Activated CD8-positive, alpha-beta T cell treated with anti-CD3 and anti-CD28 coated beads, Interleukin-2, amount 10 ng/mL, durations not matched to agents 7 days and 5 days (primary cell): ENCODE measurements around the gene SNRNP200. TPM values are rescaled to one million over a fixed set of nuclear protein-coding genes. Genes with fewer than 3 reads are reported as not detected.

ENCODE experiments used
- ATAC-seq: fragments of 150-1000 bp; cut with Tn5 transposase; one replicate; pipeline ENCODE4 v1.10.0; 2021; ENCODE audit warnings: moderate library complexity
- CTCF ChIA-PET: fragments of 350-600 bp; sonication (Branson Sonifier 250); formaldehyde crosslinking; loops from one replicate; lab custom pipeline; 2021; ENCODE audit warnings: antibody characterized with exemption; lab: Charles Lee
- POLR2A ChIA-PET: fragments of 350-600 bp; sonication (Branson Sonifier 250); formaldehyde crosslinking; loops from one replicate; lab custom pipeline; 2021; ENCODE audit warnings: antibody characterized with exemption; lab: Charles Lee
- DNase-seq: peaks from one replicate; pipeline ENCODE4 v3.0.0-alpha.2; 2020
- H3K27ac Mint-ChIP-seq: one replicate; pipeline ENCODE4 v1.8.0; 2021; ENCODE audit warnings: mild to moderate bottlenecking, mixed read lengths
- H3K27me3 Mint-ChIP-seq: one replicate; pipeline ENCODE4 v1.8.0; 2021; ENCODE audit warnings: low read depth, mixed read lengths
- H3K36me3 Mint-ChIP-seq: one replicate; pipeline ENCODE4 v1.8.0; 2021; ENCODE audit warnings: low read depth, mixed read lengths
- H3K4me1 Mint-ChIP-seq: one replicate; pipeline ENCODE4 v1.8.0; 2021; ENCODE audit warnings: low read depth, mixed read lengths
- H3K4me3 Mint-ChIP-seq: one replicate; pipeline ENCODE4 v1.8.0; 2021; ENCODE audit warnings: mild to moderate bottlenecking, mixed read lengths
- H3K9me3 Mint-ChIP-seq: one replicate; pipeline ENCODE4 v1.8.0; 2022; ENCODE audit warnings: mixed read lengths; ENCODE audit not compliant: insufficient read depth
- total RNA-seq, 2 experiments: library from RNA; stranded (reverse); gene quantifications; one replicate each; pipeline ENCODE4 v1.2.3, GENCODE V29; 2021

The SNRNP200 gene
- total RNA-seq, 2 experiments from 2014 or later: 177 to 181 TPM

- Mint-ChIP-seq H3K4me1 (peaks cover 3% of the 10 kb centered on the region), H3K9me3 (no peaks in the 10 kb centered on the region), H3K4me3 (no peak overlapping the region), H3K27me3 (no peaks in the 10 kb centered on the region), H3K36me3 (peaks cover 71% of the 10 kb centered on the region), H3K27ac (peak overlapping the region; percentile 50)
- ChIA-PET CTCF (interaction anchor here (1.0 to 1.4 kb wide), 2 partner anchors 27 to 282 kb away, joined by 3 to 5 read pairs; no protein-coding TSS in a partner anchor), POLR2A (no interaction called here)
- ATAC-seq (no peak), DNase-seq (no peak)
These were observed 30.8 kb downstream of the SNRNP200 start for GRCh38 chr2:96274355-96275056.

- Mint-ChIP-seq H3K27me3 (no peaks in the 10 kb centered on the region), H3K36me3 (peaks cover 67% of the 10 kb centered on the region), H3K4me3 (no peak overlapping the region), H3K4me1 (peaks cover 5% of the 10 kb centered on the region), H3K9me3 (no peaks in the 10 kb centered on the region), H3K27ac (no peak overlapping the region)
- no peak for ATAC-seq
- CTCF ChIA-PET: interaction anchor here (1.0 kb wide), 1 partner anchor 281 kb away, joined by 5 read pairs; no protein-coding TSS in a partner anchor
- POLR2A ChIA-PET: no interaction called here
- no peak for DNase-seq
These were observed 31.6 kb downstream of the SNRNP200 start for GRCh38 chr2:96273763-96274162.

- Mint-ChIP-seq H3K36me3 (peaks cover 66% of the 10 kb centered on the region), H3K27me3 (no peaks in the 10 kb centered on the region), H3K4me3 (no peak overlapping the region), H3K27ac (no peak overlapping the region), H3K4me1 (peaks cover 19% of the 10 kb centered on the region), H3K9me3 (no peaks in the 10 kb centered on the region)
- ChIA-PET CTCF (no interaction called here), POLR2A (no interaction called here)
- ATAC-seq (no peak), DNase-seq (no peak)
These were observed 33.4 kb downstream of the SNRNP200 start for GRCh38 chr2:96271995-96272394.

GRCh38 chr2:96267159-96267971 is 38.0 kb downstream of the SNRNP200 start:
- peak overlapping the region; percentile 97 for H3K4me3 Mint-ChIP-seq
- no peak for ATAC-seq
- POLR2A ChIA-PET: interaction anchor here (0.8 to 1.7 kb wide), 3 partner anchors 25 to 103 kb away, joined by 3 to 17 read pairs (median 4); partner anchors contain the start of gene STARD7
- no peaks in the 10 kb centered on the region for H3K9me3 Mint-ChIP-seq
- peaks cover 42% of the 10 kb centered on the region for H3K4me1 Mint-ChIP-seq
- H3K27ac Mint-ChIP-seq: peak overlapping the region; percentile 83
- peak; percentile 73 for DNase-seq
- CTCF ChIA-PET: interaction anchor here (0.6 to 4.7 kb wide), 24 partner anchors 10 to 275 kb away, joined by 3 to 34 read pairs (median 5); partner anchors contain the start of genes ADRA2B, ASTL and STARD7
- peaks cover 43% of the 10 kb centered on the region for H3K36me3 Mint-ChIP-seq
- no peaks in the 10 kb centered on the region for H3K27me3 Mint-ChIP-seq

- ATAC-seq (peak; percentile 94), DNase-seq (peak; percentile 99)
- Mint-ChIP-seq H3K9me3 (no peaks in the 10 kb centered on the region), H3K36me3 (peaks cover 42% of the 10 kb centered on the region), H3K4me1 (peaks cover 52% of the 10 kb centered on the region), H3K27ac (peak within 1 kb of the TSS; percentile 91), H3K4me3 (peak within 1 kb of the TSS; percentile 97), H3K27me3 (no peaks in the 10 kb centered on the region)
- CTCF ChIA-PET: interaction anchor here (0.7 to 4.7 kb wide), 19 partner anchors 11 to 274 kb away, joined by 3 to 34 read pairs (median 5); partner anchors contain the start of genes ANKRD36C, ASTL and STARD7
- POLR2A ChIA-PET: interaction anchor here (1.0 to 1.7 kb wide), 3 partner anchors 58 to 115 kb away, joined by 3 to 17 read pairs (median 4); partner anchors contain the start of gene STARD7
These were observed 39.3 kb downstream of the SNRNP200 start, which contains the start of the genes CIAO1 and TMEM127 for GRCh38 chr2:96265840-96266679. CIAO1 (plus strand) TSS chr2:96266225; CDS start chr2:96266351, 126 bp downstream. TMEM127 (minus strand) TSS chr2:96265997; CDS start chr2:96265381, 616 bp downstream.

- Mint-ChIP-seq H3K4me1 (peaks cover 58% of the 10 kb centered on the region), H3K36me3 (peaks cover 47% of the 10 kb centered on the region), H3K27ac (peak overlapping the region; percentile 91), H3K27me3 (no peaks in the 10 kb centered on the region), H3K4me3 (peak overlapping the region; percentile 97), H3K9me3 (no peaks in the 10 kb centered on the region)
- POLR2A ChIA-PET: interaction anchor here (1.5 kb wide), 2 partner anchors 57 to 101 kb away, joined by 4 to 7 read pairs; partner anchors contain the start of gene STARD7
- CTCF ChIA-PET: interaction anchor here (1.0 to 4.7 kb wide), 13 partner anchors 10 to 273 kb away, joined by 3 to 34 read pairs (median 5); partner anchors contain the start of genes ANKRD36C and STARD7
- ATAC-seq (peak; percentile 14), DNase-seq (peak; percentile 54)
These were observed 40.0 kb downstream of the SNRNP200 start for GRCh38 chr2:96265349-96265839.

- peaks cover 61% of the 10 kb centered on the region for H3K4me1 Mint-ChIP-seq
- POLR2A ChIA-PET: interaction anchor here (0.6 to 1.5 kb wide), 4 partner anchors 57 to 1432 kb away, joined by 3 to 7 read pairs (median 3); partner anchors contain the start of gene STARD7
- no peaks in the 10 kb centered on the region for H3K9me3 Mint-ChIP-seq
These were observed 40.5 kb downstream of the SNRNP200 start for GRCh38 chr2:96264656-96265348.

GRCh38 chr2:96264086-96264485 is 41.3 kb downstream of the SNRNP200 start:
- DNase-seq: no peak
- peaks cover 47% of the 10 kb centered on the region for H3K36me3 Mint-ChIP-seq
- peaks cover 67% of the 10 kb centered on the region for H3K4me1 Mint-ChIP-seq
- CTCF ChIA-PET: interaction anchor here (0.7 to 4.7 kb wide), 19 partner anchors 9 to 272 kb away, joined by 3 to 34 read pairs (median 5); partner anchors contain the start of genes ANKRD36C, ASTL and STARD7
- peak overlapping the region; percentile 18 for H3K27ac Mint-ChIP-seq
- peak overlapping the region; percentile 97 for H3K4me3 Mint-ChIP-seq
- H3K9me3 Mint-ChIP-seq: no peaks in the 10 kb centered on the region
- POLR2A ChIA-PET: interaction anchor here (0.6 to 1.5 kb wide), 4 partner anchors 56 to 1433 kb away, joined by 3 to 7 read pairs (median 3); partner anchors contain the start of gene STARD7
- no peaks in the 10 kb centered on the region for H3K27me3 Mint-ChIP-seq
- no peak for ATAC-seq

More at GRCh38 chr2:96264656-96265348, 40.5 kb downstream of the SNRNP200 start:
- ATAC-seq: peak; percentile 14
- CTCF ChIA-PET: interaction anchor here (0.7 to 4.7 kb wide), 17 partner anchors 10 to 272 kb away, joined by 3 to 34 read pairs (median 5); partner anchors contain the start of genes ANKRD36C and STARD7
- H3K27me3 Mint-ChIP-seq: no peaks in the 10 kb centered on the region
- DNase-seq: peak; percentile 64
- H3K4me3 Mint-ChIP-seq: peak overlapping the region; percentile 97
- peak overlapping the region; percentile 79 for H3K27ac Mint-ChIP-seq
- H3K36me3 Mint-ChIP-seq: peaks cover 45% of the 10 kb centered on the region

GRCh38 chr2:96262306-96262705 is 43.0 kb downstream of the SNRNP200 start:
- DNase-seq (no peak), ATAC-seq (no peak)
- H3K27ac Mint-ChIP-seq: peak overlapping the region; percentile 43
- no peak overlapping the region for H3K4me3 Mint-ChIP-seq
- POLR2A ChIA-PET: no interaction called here
- H3K27me3 Mint-ChIP-seq: no peaks in the 10 kb centered on the region
- H3K36me3 Mint-ChIP-seq: peaks cover 40% of the 10 kb centered on the region
- H3K9me3 Mint-ChIP-seq: no peaks in the 10 kb centered on the region
- CTCF ChIA-PET: interaction anchor here (1.5 to 3.2 kb wide), 4 partner anchors 16 to 270 kb away, joined by 5 to 11 read pairs (median 6); partner anchors contain the start of gene ASTL
- H3K4me1 Mint-ChIP-seq: peaks cover 69% of the 10 kb centered on the region
